ENCODE measurements around the gene RTCB. TPM values are rescaled to one million over a fixed set of nuclear protein-coding genes. Genes with fewer than 3 reads are reported as not detected.

RTCB gene
- total RNA-seq, 1 experiment from 2014 or later, result 50.9 TPM

- BruUV-seq (replicated peaks), result no TSS peak
- Histone ChIP-seq H3K27me3 (ENCODE audit: insufficient read depth, low read length) (no peaks in the 10 kb centered on the region), H3K4me2 (ENCODE audit: low read length) (no peak overlapping the region), H3K4me1 (ENCODE audit: control insufficient read depth in 1 of 2, insufficient read depth in 2 of 2, low read length in 2 of 2) (peaks cover 7 to 13% of the 10 kb centered on the region in 2 experiments; a peak in 2 of 4 replicates), H3K36me3 (ENCODE audit: control insufficient read depth in 1 of 2, insufficient read depth in 2 of 2, low read length in 2 of 2) (peaks cover 25 to 39% of the 10 kb centered on the region in 2 experiments; a peak in 3 of 4 replicates), H3K9me3 (ENCODE audit: control insufficient read depth in 1 of 2, insufficient read depth in 1 of 2, low read depth in 1 of 2, low read length in 2 of 2) (no peaks in the 10 kb centered on the region), H3K27ac (ENCODE audit: low read depth, low read length) (no peak overlapping the region), H3K79me2 (ENCODE audit: insufficient read depth, low read length) (peaks cover 54% of the 10 kb centered on the region), H4K20me1 (ENCODE audit: insufficient read depth) (no peaks in the 10 kb centered on the region), H2AFZ (ENCODE audit: low read depth, low read length, poor library complexity, severe bottlenecking) (no peak overlapping the region), H3K4me3 (replicated peaks in 1 of 2; ENCODE audit: low read depth in 1 of 2, low read length in 2 of 2) (no peak overlapping the region), H3K9me2 (ENCODE audit: insufficient read depth) (no peaks in the 10 kb centered on the region), H3K9ac (ENCODE audit: low read length) (no peak overlapping the region)
- no peak for DNase-seq (ENCODE audit: low read depth, low spot score)
- ATAC-seq, result no peak
- CTCF ChIA-PET, result no interaction called here
- RAD21 ChIA-PET (ENCODE audit: low non-redundant PET in 1 of 2, low total read pairs in 2 of 2, uncharacterized antibody in 2 of 2, unreplicated experiment in 2 of 2), result no interaction called here
- TF ChIP-seq ATF3 (IDR thresholded peaks at IDR 0.05) (no peak), ZBTB33 (IDR thresholded peaks at IDR 0.05; ENCODE audit: extremely low read depth, insufficient replicate concordance, low read length) (no peak), POLR2A (IDR thresholded peaks at IDR 0.05; ENCODE audit: borderline replicate concordance, extremely low read depth, insufficient read depth, insufficient read length) (no peak)
- intact Hi-C loops (cut with micrococcal nuclease), result no loop called here
- POLR2A ChIA-PET, result no interaction called here
These were observed 4.7 kb downstream of the RTCB start for GRCh38 chr22:32407312-32407711.

GRCh38 chr22:32404021-32404420, 8.0 kb downstream of the RTCB start:
- POLR2A ChIA-PET, result no interaction called here
- Histone ChIP-seq H3K9me3 (ENCODE audit: control insufficient read depth in 1 of 2, insufficient read depth in 1 of 2, low read depth in 1 of 2, low read length in 2 of 2) (no peaks in the 10 kb centered on the region), H3K79me2 (ENCODE audit: insufficient read depth, low read length) (peaks cover 24% of the 10 kb centered on the region), H2AFZ (ENCODE audit: low read depth, low read length, poor library complexity, severe bottlenecking) (no peak overlapping the region), H3K4me2 (ENCODE audit: low read length) (no peak overlapping the region), H4K20me1 (ENCODE audit: insufficient read depth) (no peaks in the 10 kb centered on the region), H3K4me1 (ENCODE audit: control insufficient read depth in 1 of 2, insufficient read depth in 2 of 2, low read length in 2 of 2) (no peaks in the 10 kb centered on the region), H3K27me3 (ENCODE audit: insufficient read depth, low read length) (no peaks in the 10 kb centered on the region), H3K27ac (ENCODE audit: low read depth, low read length) (no peak overlapping the region), H3K36me3 (ENCODE audit: control insufficient read depth in 1 of 2, insufficient read depth in 2 of 2, low read length in 2 of 2) (peaks cover 44 to 68% of the 10 kb centered on the region in 2 experiments), H3K9me2 (ENCODE audit: insufficient read depth) (no peaks in the 10 kb centered on the region), H3K9ac (ENCODE audit: low read length) (no peak overlapping the region), H3K4me3 (replicated peaks in 1 of 2; ENCODE audit: low read depth in 1 of 2, low read length in 2 of 2) (no peak overlapping the region)
- no peak for ATAC-seq
- intact Hi-C loops (cut with micrococcal nuclease), result no loop called here
- CTCF ChIA-PET, result no interaction called here
- no TSS peak for BruUV-seq (replicated peaks)
- no peak for DNase-seq (ENCODE audit: low read depth, low spot score)
- RAD21 ChIA-PET (ENCODE audit: low non-redundant PET in 1 of 2, low total read pairs in 2 of 2, uncharacterized antibody in 2 of 2, unreplicated experiment in 2 of 2), result no interaction called here
- TF ChIP-seq CEBPB (IDR thresholded peaks at IDR 0.05; ENCODE audit: low read depth) (no peak), EZH2phosphoT487 (IDR thresholded peaks at IDR 0.05; ENCODE audit: borderline replicate concordance) (no peak), TCF7L2 (IDR thresholded peaks at IDR 0.05; ENCODE audit: borderline replicate concordance, extremely low read depth, insufficient read depth, insufficient read length) (no peak), REST (IDR thresholded peaks at IDR 0.05; ENCODE audit: low read depth) (no peak), JUND (IDR thresholded peaks at IDR 0.05) (no peak), POLR2AphosphoS5 (IDR thresholded peaks at IDR 0.05; ENCODE audit: low read depth, low read length) (no peak), MAX (IDR thresholded peaks at IDR 0.05) (no peak), CTCF (IDR thresholded peaks at IDR 0.05 in 2 of 3, conservative IDR thresholded peaks at IDR 0.05 in 1 of 3; ENCODE audit: borderline replicate concordance in 1 of 3, insufficient read depth in 1 of 3, low read depth in 2 of 3, low read length in 2 of 3) (no peak), CBX3 (IDR thresholded peaks at IDR 0.05; ENCODE audit: low read depth) (no peak), SP1 (IDR thresholded peaks at IDR 0.05; ENCODE audit: low read depth) (no peak)
